NCI-H748 treated with DMSO at 0.1 percent for 48 hours (cell line): ENCODE data around the gene ZNF787.

ENCODE experiments used
- DNase-seq: peaks from one replicate; lab custom pipeline; 2025; lab: John Stamatoyannopoulos, UW

Gene ZNF787

DNA sequence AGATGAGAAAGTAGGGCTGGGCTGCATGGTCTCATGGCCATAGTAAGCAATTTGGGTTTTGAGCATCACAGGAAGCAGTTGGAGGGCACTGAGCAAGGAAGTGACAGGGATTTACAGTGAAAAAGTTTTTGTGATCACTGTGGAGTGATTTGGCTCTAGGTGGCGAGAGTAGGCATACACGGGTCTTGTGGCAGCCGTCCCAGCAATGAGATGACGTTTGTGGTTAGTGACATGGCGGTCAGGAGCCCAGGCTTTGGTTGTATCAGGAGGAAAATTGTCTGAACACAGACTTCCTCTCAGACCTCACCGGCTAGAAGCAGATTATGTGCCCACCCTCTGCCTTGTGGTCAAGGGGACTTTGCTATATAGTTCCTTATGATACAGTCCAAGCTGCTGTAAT, 23.3 kb upstream of the ZNF787 start:
- no peak for DNase-seq

DNA sequence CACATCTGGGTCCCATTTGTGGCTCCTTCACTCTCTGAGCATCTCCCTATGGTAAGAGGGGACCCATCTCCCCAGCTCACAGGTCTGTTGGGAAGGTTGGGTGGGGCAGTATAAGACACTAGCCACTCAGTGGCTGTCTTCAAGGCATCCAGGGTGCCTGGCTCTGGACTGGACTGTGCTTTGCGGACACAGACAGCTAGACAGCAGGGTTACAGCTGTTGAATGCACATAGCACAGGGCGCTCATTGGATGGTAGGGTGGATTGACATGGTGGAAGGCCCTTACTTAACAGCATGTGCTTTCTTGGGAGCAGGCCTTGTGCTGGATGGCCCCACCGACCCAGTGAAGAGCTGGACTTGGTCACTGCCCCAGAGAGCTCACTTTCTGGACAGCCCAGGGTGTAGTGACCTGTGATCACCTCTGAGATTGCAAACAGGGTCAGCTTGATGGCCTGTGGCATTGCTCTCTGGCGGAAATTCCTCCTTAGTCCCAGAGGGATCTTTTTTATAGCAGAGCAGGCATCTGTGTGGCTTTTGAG, 21.9 kb upstream of the ZNF787 start:
- no peak for DNase-seq

- peak; percentile 19 for DNase-seq
Observed at GRCh38 chr19:56142087-56142787, 21.1 kb upstream of the ZNF787 start.

- DNase-seq: no peak
Observed at GRCh38 chr19:56141417-56141993, 20.4 kb upstream of the ZNF787 start.

DNA sequence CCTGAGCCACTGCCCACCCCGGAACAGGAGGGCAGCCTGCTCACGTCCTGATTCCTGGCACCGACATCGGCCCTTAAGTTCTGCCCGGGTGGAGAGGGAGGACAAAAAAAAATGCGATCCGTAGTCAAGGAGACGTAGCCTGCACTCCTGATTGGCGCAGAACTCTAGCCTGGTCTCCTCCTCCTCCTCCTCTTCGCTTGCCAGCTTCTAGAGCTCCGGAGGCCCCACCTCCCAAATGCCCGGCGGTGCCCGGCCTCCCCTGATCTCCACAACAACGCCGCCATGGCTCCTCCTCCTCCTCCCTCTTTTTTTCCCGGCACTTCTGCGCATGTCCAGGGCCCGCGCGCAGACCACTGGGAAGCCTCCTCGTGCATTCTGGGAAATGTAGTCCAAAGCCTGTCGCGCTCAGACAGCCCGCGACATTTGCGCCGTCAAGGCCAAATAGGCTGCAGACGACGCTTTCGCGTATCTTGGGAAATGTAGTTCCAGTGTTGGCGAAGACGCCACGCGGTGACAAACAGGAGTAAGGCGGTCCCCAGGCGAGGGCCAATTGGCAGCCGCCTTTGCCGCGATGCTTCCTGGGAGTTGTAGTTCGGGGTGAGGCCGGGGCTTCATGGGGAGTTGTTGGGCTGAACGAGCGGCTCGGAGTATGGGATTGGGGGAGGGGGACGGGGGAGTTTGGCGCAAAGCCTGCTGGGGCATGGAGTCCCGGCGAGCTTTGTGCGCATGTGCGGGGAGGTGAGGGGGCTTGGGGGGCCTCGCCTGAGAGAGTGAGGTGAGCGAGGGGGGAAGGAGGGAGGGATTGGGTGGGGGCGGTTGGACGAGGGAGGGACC, 19.7 kb upstream of the ZNF787 start, which contains the start of gene ZNF444:
ZNF444 (plus strand) TSS at position 705 of the 834 bp plus-strand sequence. CDS start 5,625 bp downstream, outside the sequence.
- DNase-seq: peak; percentile 100

DNA sequence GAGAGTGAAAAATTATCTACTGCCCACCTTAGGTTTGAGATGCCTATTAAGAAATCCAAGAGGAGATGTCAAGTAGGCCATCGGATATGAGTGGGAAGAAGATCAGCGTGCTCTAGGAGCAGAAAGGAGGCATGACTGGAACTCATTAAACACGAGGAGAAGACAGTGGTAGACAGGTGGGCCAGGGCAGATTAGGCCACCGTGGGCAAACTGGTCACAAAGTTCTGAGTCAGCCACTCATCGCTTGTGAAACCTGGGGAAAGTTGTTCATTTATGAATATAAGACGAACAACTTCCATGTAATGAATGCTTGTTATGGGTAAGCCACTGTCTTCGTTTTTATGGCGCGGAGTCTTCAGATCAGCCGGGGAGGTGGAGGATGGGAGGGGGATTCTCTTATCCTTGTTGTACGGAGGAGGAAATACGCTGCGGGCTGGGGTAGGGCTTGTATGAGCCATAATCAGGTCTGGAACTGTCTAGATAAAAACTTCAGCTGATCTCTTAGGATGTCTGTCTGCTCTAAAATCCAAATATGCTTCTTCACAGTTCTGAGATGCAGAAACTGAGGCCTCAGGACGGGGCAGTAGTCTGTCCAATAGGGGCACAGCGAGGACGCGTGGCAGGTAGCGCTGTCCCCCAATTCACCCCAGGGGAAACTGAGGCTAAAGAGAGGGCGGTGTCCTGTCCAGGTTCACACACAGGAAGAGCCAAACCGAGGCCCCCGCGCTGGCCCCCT, 18.9 kb upstream of the ZNF787 start:
- peak; percentile 33 for DNase-seq

DNA sequence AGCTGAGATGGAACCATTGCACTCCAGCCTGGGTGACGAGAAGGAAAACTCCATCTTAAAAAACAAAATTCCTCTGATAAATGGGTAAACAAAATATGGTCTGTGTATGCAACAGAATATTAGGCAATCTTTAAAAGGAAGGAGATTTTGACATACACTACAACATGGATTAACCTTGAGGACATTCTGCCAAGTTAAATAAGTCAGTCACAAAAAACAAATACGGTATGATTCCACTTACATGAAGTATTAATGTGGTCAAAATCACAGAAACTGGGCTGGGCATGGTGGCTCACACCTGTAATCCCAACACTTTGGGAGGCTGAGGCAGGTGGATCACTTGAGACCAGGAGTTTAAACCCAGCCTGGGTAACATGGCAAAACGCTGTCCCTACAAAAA, 17.0 kb upstream of the ZNF787 start:
- no peak for DNase-seq

DNA sequence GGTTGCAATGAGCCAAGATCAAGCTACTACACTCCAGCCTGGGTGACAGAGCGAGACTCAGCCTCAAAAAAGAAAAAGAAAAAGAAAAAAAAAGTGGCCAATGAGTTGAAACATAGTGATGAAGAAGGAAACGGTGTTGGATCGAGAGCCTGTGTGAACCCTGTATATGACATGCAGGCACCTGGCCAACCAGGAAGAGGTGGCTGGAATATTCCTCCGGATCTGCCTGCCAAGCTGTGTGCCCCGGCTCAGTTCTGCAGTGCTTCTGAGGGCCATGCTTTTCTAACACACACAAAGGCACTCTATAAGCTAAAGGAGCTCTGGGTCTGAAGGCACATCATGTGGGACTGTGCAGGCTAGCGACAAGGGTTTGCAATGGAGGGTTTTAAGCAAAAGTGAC, 16.3 kb upstream of the ZNF787 start:
- DNase-seq: no peak

- DNase-seq: no peak
Observed at GRCh38 chr19:56136362-56136761, 15.3 kb upstream of the ZNF787 start.

DNA sequence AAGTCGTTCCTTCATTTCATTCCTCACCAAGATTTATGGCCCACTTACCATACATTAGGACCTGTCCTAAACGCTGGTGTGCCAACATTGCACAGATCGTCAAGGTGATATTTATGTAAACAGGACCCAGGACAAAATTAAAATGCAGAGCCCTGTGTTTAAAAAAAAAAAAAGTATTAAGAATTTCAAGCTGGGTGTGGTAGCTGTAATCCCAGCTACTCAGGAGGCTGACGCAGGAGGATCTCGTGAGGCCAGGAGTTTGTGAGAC, 13.5 kb upstream of the ZNF787 start:
- no peak for DNase-seq

- DNase-seq: no peak
Observed at GRCh38 chr19:56133858-56134653, 13.0 kb upstream of the ZNF787 start.

- DNase-seq: no peak
Observed at GRCh38 chr19:56132316-56132822, 11.3 kb upstream of the ZNF787 start.

DNA sequence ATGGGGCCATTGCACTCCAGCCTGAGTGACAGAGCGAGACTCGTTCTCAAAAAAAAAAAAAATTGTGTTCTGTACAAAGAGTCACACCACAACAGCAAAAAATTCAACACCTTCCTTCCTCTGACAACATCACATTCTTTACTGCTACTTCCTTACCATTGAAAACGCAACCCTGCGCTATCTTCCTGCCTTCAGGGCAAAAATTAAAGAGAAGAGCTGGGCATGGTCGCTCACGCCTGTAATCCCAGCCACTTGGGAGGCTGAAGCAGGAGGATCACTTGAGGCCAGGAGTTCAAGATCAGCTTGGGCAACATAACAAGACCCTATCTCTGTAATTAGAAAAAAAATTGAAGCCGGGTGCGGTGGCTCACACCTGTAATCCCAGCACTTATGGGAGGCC, 10.6 kb upstream of the ZNF787 start:
- no peak for DNase-seq

DNA sequence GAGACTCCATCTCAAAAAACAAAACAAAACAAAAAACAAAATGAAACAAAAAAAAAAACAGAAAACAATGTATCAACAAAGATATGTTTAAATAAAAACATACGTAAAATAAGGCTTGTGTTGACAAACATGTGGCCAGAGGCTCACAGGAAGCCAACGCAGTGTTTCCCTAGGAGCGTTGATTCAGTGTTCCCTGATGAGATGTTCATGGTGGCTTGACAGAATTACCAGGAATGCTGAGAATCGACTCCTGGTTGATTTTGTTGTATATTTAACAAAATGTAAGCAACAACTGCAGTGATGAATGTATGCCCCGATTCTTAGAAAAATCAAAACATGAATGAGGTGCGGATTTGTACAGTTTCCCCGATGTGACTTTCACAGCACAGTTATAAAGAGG, 8.9 kb upstream of the ZNF787 start:
- DNase-seq: no peak

DNA sequence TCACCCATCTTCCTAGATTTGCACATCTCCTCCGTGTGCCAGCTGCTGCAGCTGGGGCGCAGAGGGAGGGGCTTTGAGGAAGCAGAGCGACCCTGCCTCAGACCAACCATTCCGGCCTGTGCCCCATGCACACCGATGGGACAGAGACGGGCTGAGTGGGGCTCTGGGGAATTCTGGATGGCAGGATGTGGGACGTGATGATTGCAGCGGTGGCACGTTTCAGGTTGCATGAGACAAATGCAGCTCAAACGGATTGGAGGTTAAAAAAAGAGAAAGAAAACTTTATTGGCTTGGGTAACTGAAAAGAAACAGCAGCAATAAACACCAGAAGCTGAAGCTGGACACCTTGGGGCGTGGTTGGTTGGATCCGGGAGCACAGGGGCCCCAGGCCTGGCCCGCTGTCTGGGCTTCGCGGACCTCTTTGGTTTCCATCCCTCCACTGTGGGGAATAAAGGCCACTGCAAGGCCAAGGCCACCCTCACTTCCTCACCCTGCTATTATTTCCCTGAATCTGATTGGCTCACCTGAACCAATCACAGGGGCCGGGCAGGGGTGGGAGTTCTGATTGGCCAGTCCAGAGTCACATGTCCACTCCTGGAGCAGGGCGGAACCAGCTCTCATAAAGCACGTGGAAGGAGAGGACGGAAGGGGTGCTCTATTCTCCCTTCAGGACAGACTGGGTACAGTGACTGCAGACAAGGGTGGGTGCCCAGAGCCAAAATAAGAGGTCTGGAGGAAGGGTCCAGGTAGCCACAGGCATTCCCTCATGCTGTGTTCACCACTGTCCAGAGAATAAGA, 6.1 kb upstream of the ZNF787 start:
- no peak for DNase-seq

- DNase-seq: no peak
Observed at GRCh38 chr19:56125806-56126590, 4.9 kb upstream of the ZNF787 start.

- no peak for DNase-seq
Observed at GRCh38 chr19:56124578-56124977, 3.5 kb upstream of the ZNF787 start.

DNA sequence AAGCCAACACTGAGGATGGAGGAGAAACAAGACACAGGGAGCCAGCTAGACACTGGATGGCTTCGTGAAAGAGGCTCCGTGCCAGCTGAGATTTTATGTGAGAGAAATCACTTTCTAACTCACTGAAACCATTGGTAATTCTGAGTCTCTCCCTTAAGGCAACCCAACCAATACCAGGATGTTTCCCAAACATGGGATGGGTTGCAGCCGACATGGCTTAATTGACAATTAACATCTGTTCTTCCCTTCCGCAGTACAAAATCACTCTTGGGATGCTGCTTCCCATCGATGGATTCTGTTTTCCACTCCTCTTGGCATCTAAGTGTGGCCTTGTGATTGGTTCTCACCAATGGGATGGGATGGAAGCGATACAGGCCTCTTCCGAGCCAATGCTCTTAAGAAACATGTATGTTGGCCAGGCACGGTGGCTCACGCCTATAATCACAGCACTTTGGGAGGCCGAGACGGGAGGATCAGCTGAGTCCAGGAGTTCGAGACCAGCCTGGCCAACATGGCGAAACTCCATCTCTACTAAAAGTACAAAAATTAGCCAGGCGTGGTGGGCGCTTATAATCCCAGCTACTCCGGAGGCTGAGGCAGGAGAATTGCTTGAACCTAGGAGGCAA, 2.3 kb upstream of the ZNF787 start:
- no peak for DNase-seq
